Left ventricle myocardium inferior (tissue), 1 donor: Measurements from ENCODE around the gene BNC2. TPM values are rescaled to one million over a fixed set of nuclear protein-coding genes. Genes with fewer than 3 reads are reported as not detected.

ENCODE experiments used
- DNase-seq: peaks from one replicate; pipeline ENCODE4 v3.0.0-alpha.2; 2020
- H3K27ac ChIP-seq: fragments of 200-600 bp; replicated peaks from 2 replicates; pipeline ENCODE4 v1.8.0; 2021
- H3K27me3 ChIP-seq: fragments of 200-600 bp; 2 replicates; pipeline ENCODE4 v1.8.0; 2021; ENCODE audit warnings: low read depth
- H3K36me3 ChIP-seq: fragments of 200-600 bp; 2 replicates; pipeline ENCODE4 v1.8.0; 2021
- H3K4me1 ChIP-seq: fragments of 200-600 bp; 2 replicates; pipeline ENCODE4 v1.8.0; 2021
- H3K4me3 ChIP-seq: fragments of 200-600 bp; 2 replicates; pipeline ENCODE4 v1.8.0; 2021; ENCODE audit warnings: mild to moderate bottlenecking, moderate library complexity
- H3K9me3 ChIP-seq: fragments of 200-600 bp; replicated peaks from 2 replicates; pipeline ENCODE4 v1.8.0; 2021
- CTCF ChIP-seq: fragments of 200-600 bp; IDR thresholded peaks from 2 replicates; pipeline ENCODE4 v1.8.0; 2021; ENCODE audit warnings: antibody characterized with exemption, mild to moderate bottlenecking, borderline replicate concordance
- intact Hi-C: fragments of 100-400 bp; cut with micrococcal nuclease; formaldehyde crosslinking; loops from one replicate; pipeline ENCODE4 v1.11.0; 2022
- total RNA-seq: library from RNA; stranded (reverse); fragmentation: NEBNext Ultra II Directional; extraction: Animal tissue kit (Norgen Biotek cat#: 25700); gene quantifications from one replicate; pipeline ENCODE4 v1.2.1, GENCODE V29; 2021
- donor health status: DM: no; HTN: yes; CAD: no; lungs with severe emphysema.

The BNC2 gene
- total RNA-seq, 1 donor from 2014 or later = 3.5 TPM

- no peak overlapping the region for H3K4me3 ChIP-seq
- H3K27ac ChIP-seq = peak overlapping the region; percentile 66
- no peak for TF ChIP-seq CTCF
- H3K36me3 ChIP-seq = no peaks in the 10 kb centered on the region
- peak; percentile 30 for DNase-seq
- no peaks in the 10 kb centered on the region for H3K9me3 ChIP-seq
- H3K27me3 ChIP-seq = no peaks in the 10 kb centered on the region
- intact Hi-C loops = no loop called here
- H3K4me1 ChIP-seq = peaks cover 12% of the 10 kb centered on the region
Measured at GRCh38 chr9:16521868-16522411, 348.5 kb downstream of the BNC2 start.

- peaks cover 27% of the 10 kb centered on the region for H3K4me1 ChIP-seq
- no peak for DNase-seq
- no peak for TF ChIP-seq CTCF
Measured at GRCh38 chr9:16519001-16519400, 351.5 kb downstream of the BNC2 start.

GRCh38 chr9:16516891-16517290 is 353.6 kb downstream of the BNC2 start:
- Histone ChIP-seq H3K36me3 (no peaks in the 10 kb centered on the region), H3K9me3 (no peaks in the 10 kb centered on the region), H3K4me3 (no peak overlapping the region), H3K4me1 (peaks cover 17% of the 10 kb centered on the region), H3K27ac (no peak overlapping the region), H3K27me3 (peaks cover 11% of the 10 kb centered on the region)
- TF ChIP-seq CTCF = no peak
- DNase-seq = no peak
- intact Hi-C loops = no loop called here

More at GRCh38 chr9:16519001-16519400, 351.5 kb downstream of the BNC2 start:
- H3K4me3 ChIP-seq = no peak overlapping the region
- H3K36me3 ChIP-seq = no peaks in the 10 kb centered on the region
- intact Hi-C loops = no loop called here
- H3K9me3 ChIP-seq = no peaks in the 10 kb centered on the region
- no peak overlapping the region for H3K27ac ChIP-seq
- H3K27me3 ChIP-seq = peaks cover 3% of the 10 kb centered on the region

- TF ChIP-seq CTCF = no peak
- intact Hi-C loops = no loop called here
- Histone ChIP-seq H3K9me3 (no peaks in the 10 kb centered on the region), H3K27ac (no peak overlapping the region), H3K27me3 (peaks cover 15% of the 10 kb centered on the region), H3K4me1 (peaks cover 15% of the 10 kb centered on the region), H3K4me3 (no peak overlapping the region), H3K36me3 (no peaks in the 10 kb centered on the region)
- no peak for DNase-seq
Measured at GRCh38 chr9:16515879-16516301, 354.6 kb downstream of the BNC2 start.

- TF ChIP-seq CTCF = no peak
- Histone ChIP-seq H3K27me3 (peaks cover 15% of the 10 kb centered on the region), H3K4me3 (no peak overlapping the region), H3K36me3 (no peaks in the 10 kb centered on the region), H3K4me1 (peaks cover 15% of the 10 kb centered on the region), H3K27ac (no peak overlapping the region), H3K9me3 (no peaks in the 10 kb centered on the region)
- DNase-seq = no peak
- intact Hi-C loops = no loop called here
Measured at GRCh38 chr9:16515207-16515606, 355.3 kb downstream of the BNC2 start.
